SU-DHL-6 (cell line): ENCODE results near the gene PRKCE.

Source experiments
- H2AFZ ChIP-seq: fragments of 200-600 bp; sonication (generic); 2 replicates; pipeline ENCODE4 v1.6.1; 2014; ENCODE audit warnings: low read depth, mild to moderate bottlenecking, moderate library complexity, mixed read lengths, antibody characterized with exemption, low read length; ENCODE audit not compliant: severe bottlenecking
- H3F3A ChIP-seq: fragments of 200-600 bp; shearing (Covaris generic); 2 replicates; pipeline ENCODE4 v1.6.0; 2016; ENCODE audit warnings: antibody characterized with exemption, mild to moderate bottlenecking; ENCODE audit not compliant: insufficient read depth
- H3K27ac ChIP-seq: fragments of 200-600 bp; sonication (generic); 2 replicates; pipeline ENCODE4 v1.5.1; 2016; ENCODE audit warnings: low read depth, mild to moderate bottlenecking, low read length, moderate library complexity, mixed read lengths
- H3K27me3 ChIP-seq: fragments of 200-600 bp; sonication (generic), shearing (Covaris generic); 2 replicates; pipeline ENCODE4 v1.6.0; 2014; ENCODE audit warnings: mild to moderate bottlenecking, low read length
- H3K36me3 ChIP-seq: fragments of 200-600 bp; sonication (generic); 2 replicates; pipeline ENCODE4 v1.6.1; 2014; ENCODE audit warnings: mild to moderate bottlenecking, low read length, mixed read lengths
- H3K4me2 ChIP-seq: fragments of 300-600, 200-600 bp; shearing (Covaris generic), sonication (generic); 2 replicates; pipeline ENCODE4 v1.6.0; 2014; ENCODE audit warnings: low read length, low read depth, mild to moderate bottlenecking; ENCODE audit not compliant: poor library complexity, severe bottlenecking
- H3K4me3 ChIP-seq: fragments of 200-600 bp; sonication (generic); 2 replicates; pipeline ENCODE4 v1.5.1; 2014; ENCODE audit warnings: antibody characterized with exemption, low read length, mild to moderate bottlenecking, mixed read lengths; ENCODE audit not compliant: insufficient read depth, poor library complexity, severe bottlenecking
- H3K79me2 ChIP-seq: fragments of 200-600 bp; sonication (generic); 2 replicates; pipeline ENCODE4 v1.6.1; 2014; ENCODE audit warnings: mild to moderate bottlenecking, low read length, moderate library complexity; ENCODE audit not compliant: insufficient read depth
- H3K9ac ChIP-seq: fragments of 200-600 bp; sonication (generic); 2 replicates; pipeline ENCODE4 v1.7.0; 2014; ENCODE audit warnings: mild to moderate bottlenecking, low read length
- H3K9me2 ChIP-seq: fragments of 200-600 bp; sonication (generic); replicated peaks from 2 replicates; pipeline ENCODE4 v1.6.1; 2014; ENCODE audit warnings: low read length; ENCODE audit not compliant: insufficient read depth
- H3K9me3 ChIP-seq: fragments of 200-600 bp; sonication (generic); 2 replicates; pipeline ENCODE4 v1.6.1; 2014; ENCODE audit warnings: low read length, mixed read lengths; ENCODE audit not compliant: insufficient read depth
- H4K20me1 ChIP-seq: fragments of 200-600 bp; sonication (generic); 2 replicates; pipeline ENCODE4 v1.6.1; 2014; ENCODE audit warnings: low read depth, mild to moderate bottlenecking, antibody characterized with exemption, low read length, moderate library complexity, mixed read lengths
- EZH2phosphoT487 ChIP-seq: fragments of 200-600 bp; sonication (generic), shearing (Covaris generic); conservative IDR thresholded peaks from 2 replicates; pipeline ENCODE4 v1.6.1; 2018; ENCODE audit warnings: mild to moderate bottlenecking, antibody characterized with exemption, low read length, moderate library complexity, mixed read lengths
- TF ChIP-seq, protein P1 (sequence below): fragments of 200-600 bp; sonication (generic); IDR thresholded peaks from one replicate; pipeline ENCODE4 v1.5.1; 2017; ENCODE audit warnings: antibody characterized with exemption, mild to moderate bottlenecking, low read length, moderate library complexity; ENCODE audit not compliant: insufficient read depth, poor library complexity, severe bottlenecking

PRKCE gene

DNA sequence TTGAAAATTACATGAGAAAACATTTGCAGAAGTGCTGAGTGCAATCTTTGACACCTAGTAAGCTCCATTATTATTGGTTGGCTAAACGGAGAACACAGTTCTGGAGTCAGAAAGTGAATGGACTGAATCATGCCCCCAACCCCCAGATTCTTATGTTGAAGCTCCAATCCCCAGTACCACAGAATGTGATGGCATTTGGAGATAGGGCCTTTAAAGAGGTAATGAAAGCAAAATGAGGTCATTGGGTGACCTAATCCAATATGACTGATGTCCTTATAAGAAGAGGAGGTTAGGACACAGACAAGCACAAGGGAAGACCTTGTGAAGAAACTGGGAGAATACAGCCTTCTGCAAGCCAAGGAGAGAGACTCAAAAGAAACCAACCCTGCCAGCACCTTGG is 444.8 kb downstream of the PRKCE start:
- no peaks in the 10 kb centered on the region for H4K20me1 ChIP-seq

DNA sequence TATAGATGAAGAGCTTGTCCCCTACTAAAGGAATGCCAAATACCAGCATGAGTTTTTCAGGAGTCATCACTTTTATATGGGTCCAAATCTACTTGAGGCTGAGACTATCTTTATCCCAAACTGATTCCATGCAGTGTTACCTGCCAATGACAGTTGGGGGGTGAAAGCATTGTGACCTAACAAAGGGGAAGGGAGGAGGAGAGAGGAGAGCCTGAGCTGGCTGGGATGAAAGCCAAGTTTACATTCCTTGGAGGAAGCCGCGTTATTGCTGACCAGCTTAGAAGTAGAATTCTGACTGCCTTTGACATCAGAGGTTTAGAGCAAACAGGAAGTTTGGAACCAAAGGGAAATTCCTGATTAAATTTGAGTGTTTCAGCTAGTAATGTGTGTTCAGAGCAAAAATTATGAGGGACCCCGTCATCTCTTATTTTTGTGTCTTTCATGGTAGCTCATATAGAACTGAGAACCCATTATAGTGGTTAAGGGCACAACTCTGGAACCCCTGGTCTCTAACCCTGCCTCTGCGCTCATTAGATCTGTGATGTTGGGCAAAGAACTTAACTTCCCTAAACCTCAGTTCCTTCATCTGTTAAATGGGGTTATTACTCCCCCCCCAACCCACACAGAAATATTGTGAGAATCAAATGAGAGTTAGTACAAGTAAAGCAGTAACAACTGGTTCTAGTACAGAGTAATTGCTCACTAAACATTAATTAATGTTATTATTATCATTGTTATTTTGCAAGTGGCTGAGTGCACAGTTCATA is 446.4 kb downstream of the PRKCE start:
- H3K9me3 ChIP-seq = no peaks in the 10 kb centered on the region
- no peak overlapping the region for H2AFZ ChIP-seq
- no peaks in the 10 kb centered on the region for H3K27me3 ChIP-seq
- H3K4me2 ChIP-seq = no peak overlapping the region
- H3K9me2 ChIP-seq = no peaks in the 10 kb centered on the region
- no peaks in the 10 kb centered on the region for H3K36me3 ChIP-seq
- H3F3A ChIP-seq = no peaks in the 10 kb centered on the region
- H3K9ac ChIP-seq = no peak overlapping the region
- H3K27ac ChIP-seq = no peak overlapping the region
- no peaks in the 10 kb centered on the region for H4K20me1 ChIP-seq
- H3K79me2 ChIP-seq = no peaks in the 10 kb centered on the region
- no peak overlapping the region for H3K4me3 ChIP-seq
- TF ChIP-seq EZH2phosphoT487 = no peak
- TF ChIP-seq, protein P1, sequence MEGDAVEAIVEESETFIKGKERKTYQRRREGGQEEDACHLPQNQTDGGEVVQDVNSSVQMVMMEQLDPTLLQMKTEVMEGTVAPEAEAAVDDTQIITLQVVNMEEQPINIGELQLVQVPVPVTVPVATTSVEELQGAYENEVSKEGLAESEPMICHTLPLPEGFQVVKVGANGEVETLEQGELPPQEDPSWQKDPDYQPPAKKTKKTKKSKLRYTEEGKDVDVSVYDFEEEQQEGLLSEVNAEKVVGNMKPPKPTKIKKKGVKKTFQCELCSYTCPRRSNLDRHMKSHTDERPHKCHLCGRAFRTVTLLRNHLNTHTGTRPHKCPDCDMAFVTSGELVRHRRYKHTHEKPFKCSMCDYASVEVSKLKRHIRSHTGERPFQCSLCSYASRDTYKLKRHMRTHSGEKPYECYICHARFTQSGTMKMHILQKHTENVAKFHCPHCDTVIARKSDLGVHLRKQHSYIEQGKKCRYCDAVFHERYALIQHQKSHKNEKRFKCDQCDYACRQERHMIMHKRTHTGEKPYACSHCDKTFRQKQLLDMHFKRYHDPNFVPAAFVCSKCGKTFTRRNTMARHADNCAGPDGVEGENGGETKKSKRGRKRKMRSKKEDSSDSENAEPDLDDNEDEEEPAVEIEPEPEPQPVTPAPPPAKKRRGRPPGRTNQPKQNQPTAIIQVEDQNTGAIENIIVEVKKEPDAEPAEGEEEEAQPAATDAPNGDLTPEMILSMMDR = no peak

More for the DNA sequence above, 444.8 kb downstream of the PRKCE start:
- Histone ChIP-seq H2AFZ (no peak overlapping the region), H3K36me3 (no peaks in the 10 kb centered on the region), H3K27ac (no peak overlapping the region), H3K9me2 (no peaks in the 10 kb centered on the region), H3F3A (no peaks in the 10 kb centered on the region), H3K9ac (no peak overlapping the region), H3K9me3 (no peaks in the 10 kb centered on the region), H3K79me2 (no peaks in the 10 kb centered on the region), H3K27me3 (no peaks in the 10 kb centered on the region), H3K4me2 (no peak overlapping the region), H3K4me3 (no peak overlapping the region)
- TF ChIP-seq, protein P1 = no peak
- no peak for TF ChIP-seq EZH2phosphoT487

DNA sequence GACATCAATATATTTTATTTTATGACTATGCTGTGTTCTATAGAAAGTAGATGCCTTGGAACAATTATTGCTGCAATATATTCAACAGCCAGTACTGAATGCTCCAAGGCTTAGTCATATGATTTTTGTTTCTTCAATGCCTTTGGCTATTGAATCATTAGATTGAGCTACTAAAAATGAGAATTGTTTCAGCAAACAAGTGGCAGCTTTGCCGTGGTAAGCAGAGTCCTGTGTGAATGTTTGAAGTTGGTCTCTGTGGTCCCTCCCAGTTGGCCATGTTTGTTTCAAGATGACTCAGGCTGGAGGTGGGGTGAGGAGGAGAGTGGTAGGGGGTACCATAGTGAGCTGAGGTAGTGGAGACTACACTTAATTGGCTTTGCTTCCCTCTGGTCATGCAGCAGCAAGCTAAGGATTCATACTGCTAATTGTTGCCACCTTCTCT is 447.2 kb downstream of the PRKCE start:
- no peak overlapping the region for H3K9ac ChIP-seq
- no peaks in the 10 kb centered on the region for H3K36me3 ChIP-seq
- TF ChIP-seq EZH2phosphoT487 = no peak
- TF ChIP-seq, protein P1 = no peak
- no peak overlapping the region for H3K27ac ChIP-seq
- no peak overlapping the region for H3K4me2 ChIP-seq
- H3F3A ChIP-seq = no peaks in the 10 kb centered on the region
- H3K9me2 ChIP-seq = no peaks in the 10 kb centered on the region
- no peaks in the 10 kb centered on the region for H4K20me1 ChIP-seq
- no peaks in the 10 kb centered on the region for H3K27me3 ChIP-seq
- H3K9me3 ChIP-seq = no peaks in the 10 kb centered on the region
- H3K4me3 ChIP-seq = no peak overlapping the region
- no peaks in the 10 kb centered on the region for H3K79me2 ChIP-seq
- H2AFZ ChIP-seq = no peak overlapping the region
